Common myeloid progenitor, CD34-positive (primary cell): ENCODE measurements around the gene STK16.

Experiments
- CTCF ChIA-PET: fragments of 350-600 bp; sonication (Branson Sonifier 250); formaldehyde crosslinking; loops from one replicate; lab custom pipeline; 2021; ENCODE audit warnings: antibody characterized with exemption; lab: Charles Lee
- POLR2A ChIA-PET: fragments of 350-600 bp; sonication (Branson Sonifier 250); formaldehyde crosslinking; loops from one replicate; lab custom pipeline; 2021; ENCODE audit warnings: antibody characterized with exemption; lab: Charles Lee
- DNase-seq, 3 donors: peaks; one replicate each; pipeline versions ENCODE4 v3.0.0 to v3.0.0-alpha.2; 2013
- H3K27ac ChIP-seq, 2 experiments: 1 replicate in 1 of 2; 2 replicates in 1 of 2; pipeline ENCODE4 v1.7.0; 2013; ENCODE audit warnings: inconsistent platforms in 2 of 2, low read length in 2 of 2, mild to moderate bottlenecking in 2 of 2, low read depth in 1 of 2, moderate library complexity in 1 of 2; ENCODE audit not compliant: severe bottlenecking in 2 of 2, insufficient read depth in 1 of 2, poor library complexity in 1 of 2
- H3K27me3 ChIP-seq, 5 experiments: replicated peaks in 2 of 5; 1 replicate in 3 of 5; 2 replicates in 2 of 5; pipeline versions ENCODE4 v1.6.1 to v1.7.0; 2013; ENCODE audit warnings: low read length in 4 of 5, mild to moderate bottlenecking in 2 of 5, moderate library complexity in 2 of 5, inconsistent platforms in 1 of 5; ENCODE audit not compliant: insufficient read depth in 5 of 5, control insufficient read depth in 4 of 5
- H3K36me3 ChIP-seq, 4 experiments: 1 replicate in 2 of 4; 2 replicates in 2 of 4; pipeline versions ENCODE4 v1.6.1 to v1.7.0; 2013; ENCODE audit warnings: low read length in 3 of 4, control low read depth in 1 of 4, mild to moderate bottlenecking in 1 of 4; ENCODE audit not compliant: control insufficient read depth in 4 of 4, insufficient read depth in 4 of 4
- H3K4me1 ChIP-seq, 4 experiments: 1 replicate in 3 of 4; 2 replicates in 1 of 4; pipeline versions ENCODE4 v1.6.1 to v1.7.1; 2013; ENCODE audit warnings: low read length in 3 of 4, mild to moderate bottlenecking in 3 of 4, control low read depth in 1 of 4, inconsistent platforms in 1 of 4, moderate library complexity in 1 of 4; ENCODE audit not compliant: control insufficient read depth in 4 of 4, insufficient read depth in 4 of 4; ENCODE audit errors: control extremely low read depth in 1 of 4
- H3K4me3 ChIP-seq, 7 experiments: 1 replicate in 4 of 7; 2 replicates in 3 of 7; pipeline versions ENCODE4 v1.5.1 to v1.7.0; 2013; ENCODE audit warnings: mild to moderate bottlenecking in 7 of 7, low read length in 6 of 7, moderate library complexity in 6 of 7, inconsistent platforms in 2 of 7, low read depth in 2 of 7, control low read depth in 1 of 7; ENCODE audit not compliant: insufficient read depth in 4 of 7, control insufficient read depth in 1 of 7; ENCODE audit errors: extremely low read depth in 1 of 7
- H3K9me3 ChIP-seq, 5 experiments: 1 replicate in 4 of 5; 2 replicates in 1 of 5; pipeline versions ENCODE4 v1.6.1 to v1.7.1; 2013; ENCODE audit warnings: low read length in 4 of 5, mild to moderate bottlenecking in 2 of 5, inconsistent platforms in 1 of 5, low read depth in 1 of 5, moderate library complexity in 1 of 5; ENCODE audit not compliant: control insufficient read depth in 4 of 5, insufficient read depth in 2 of 5; ENCODE audit errors: control extremely low read depth in 1 of 5
- WGBS: methylation state at CpG from one replicate; pipeline ENCODE4 v1.1.5; 2013; ENCODE audit not compliant: insufficient coverage; 5-methylcytosine and 5-hydroxymethylcytosine counted together

The STK16 gene

GRCh38 chr2:219298759-219299371 lies 53.6 kb downstream of the STK16 start:
- ChIA-PET POLR2A (no interaction called here), CTCF (interaction anchor here (0.6 to 14.8 kb wide), 15 partner anchors 9 to 282 kb away, joined by 3 to 381 read pairs (median 4); partner anchors contain the start of genes DNAJB2, NHEJ1 and TUBA4A)
- peaks cover 0 to 14% (median 13%) of the 10 kb centered on the region in 4 experiments for H3K4me1 ChIP-seq
- H3K36me3 ChIP-seq, result no peaks in the 10 kb centered on the region
- WGBS, result 19% methylated on average over 13 of the region's 15 CpGs
- no peak overlapping the region for H3K4me3 ChIP-seq
- DNase-seq, result peak; percentile 70 to 87 (median 80)
- H3K27me3 ChIP-seq, result peaks cover 0 to 51% (median 25%) of the 10 kb centered on the region in 5 experiments
- H3K9me3 ChIP-seq, result no peaks in the 10 kb centered on the region
- no peak overlapping the region for H3K27ac ChIP-seq

GRCh38 chr2:219299372-219299760 lies 54.1 kb downstream of the STK16 start:
- no peak overlapping the region for H3K4me3 ChIP-seq
- DNase-seq, result no peak
- no peak overlapping the region for H3K27ac ChIP-seq
- ChIA-PET CTCF (interaction anchor here (0.6 to 14.8 kb wide), 17 partner anchors 9 to 282 kb away, joined by 3 to 381 read pairs (median 3); partner anchors contain the start of genes DNAJB2, NHEJ1 and TUBA4A), POLR2A (interaction anchor here (1.0 kb wide), 1 partner anchor 13 kb away, joined by 3 read pairs; no protein-coding TSS in a partner anchor)
- H3K36me3 ChIP-seq, result no peaks in the 10 kb centered on the region
- H3K9me3 ChIP-seq, result no peaks in the 10 kb centered on the region
- WGBS, result 87% methylated on average over 6 of the region's 6 CpGs
- peaks cover 0 to 9% (median 8%) of the 10 kb centered on the region in 4 experiments for H3K4me1 ChIP-seq
- H3K27me3 ChIP-seq, result peaks cover under 1 to 52% (median 25%) of the 10 kb centered on the region in 5 experiments
